GM21619 (cell line): ENCODE data around the gene RTL1.

Experiments
- ATAC-seq: cut with Tn5 transposase; IDR thresholded peaks from one replicate; pipeline ENCODE4 v1.9.1; 2021; ENCODE audit not compliant: unreplicated experiment

Gene RTL1

GRCh38 chr14:100882991-100883788 lies 20.3 kb downstream of the RTL1 start:
- no peak for ATAC-seq

- ATAC-seq, result no peak
Measured at GRCh38 chr14:100882026-100882967, 21.2 kb downstream of the RTL1 start.

- ATAC-seq, result no peak
Measured at GRCh38 chr14:100881211-100882025, 22.1 kb downstream of the RTL1 start.

GRCh38 chr14:100880271-100881101 lies 23.0 kb downstream of the RTL1 start:
- ATAC-seq, result no peak

GRCh38 chr14:100879782-100880181 lies 23.7 kb downstream of the RTL1 start:
- no peak for ATAC-seq

- ATAC-seq, result no peak
Measured at GRCh38 chr14:100879194-100879593, 24.3 kb downstream of the RTL1 start.

- ATAC-seq, result no peak
Measured at GRCh38 chr14:100878271-100879146, 25.0 kb downstream of the RTL1 start.

- no peak for ATAC-seq
Measured at GRCh38 chr14:100875861-100876590, 27.5 kb downstream of the RTL1 start.

GRCh38 chr14:100875126-100875525 lies 28.4 kb downstream of the RTL1 start:
- no peak for ATAC-seq

- ATAC-seq, result no peak
Measured at GRCh38 chr14:100874411-100875091, 29.0 kb downstream of the RTL1 start.

GRCh38 chr14:100874051-100874410 lies 29.5 kb downstream of the RTL1 start:
- ATAC-seq, result no peak

GRCh38 chr14:100873096-100873482 lies 30.4 kb downstream of the RTL1 start:
- no peak for ATAC-seq

- no peak for ATAC-seq
Measured at GRCh38 chr14:100872259-100873095, 31.0 kb downstream of the RTL1 start.

- no peak for ATAC-seq
Measured at GRCh38 chr14:100871234-100872186, 32.0 kb downstream of the RTL1 start.

- ATAC-seq, result no peak
Measured at GRCh38 chr14:100868621-100869370, 34.7 kb downstream of the RTL1 start.
